ENCODE measurements around the gene NAT16. TPM values are rescaled to one million over a fixed set of nuclear protein-coding genes. Genes with fewer than 3 reads are reported as not detected.

Gene NAT16
- total RNA-seq, 2 donors from 2014 or later, result not detected

- peaks cover 27% of the 10 kb centered on the region for H3K27me3 ChIP-seq (replicated peaks; ENCODE audit: insufficient read depth)
- intact Hi-C loops (cut with DNase I), result no loop called here
Observed at GRCh38 chr7:101165075-101165957, 14.8 kb downstream of the NAT16 start, which contains the start of gene VGF. Gene VGF, minus strand, starts transcription at chr7:101165569. Its CDS starts 726 bp downstream, at chr7:101164843.

GRCh38 chr7:101164071-101164840, 15.8 kb downstream of the NAT16 start:
- Histone ChIP-seq H3K9me3 (no peaks in the 10 kb centered on the region), H3K36me3 (no peaks in the 10 kb centered on the region), H3K27ac (no peak overlapping the region), H3K4me1 (replicated peaks) (peaks cover 13% of the 10 kb centered on the region), H3K4me3 (peak overlapping the region; percentile 17 to 33), H3K27me3 (replicated peaks; ENCODE audit: insufficient read depth) (peaks cover 27% of the 10 kb centered on the region)
- WGBS, result 2% methylated on average over 69 of the region's 75 CpGs
- intact Hi-C loops (cut with DNase I), result no loop called here
- no peak for TF ChIP-seq POLR2A (IDR thresholded peaks at IDR 0.05)
- TF ChIP-seq, protein P1, sequence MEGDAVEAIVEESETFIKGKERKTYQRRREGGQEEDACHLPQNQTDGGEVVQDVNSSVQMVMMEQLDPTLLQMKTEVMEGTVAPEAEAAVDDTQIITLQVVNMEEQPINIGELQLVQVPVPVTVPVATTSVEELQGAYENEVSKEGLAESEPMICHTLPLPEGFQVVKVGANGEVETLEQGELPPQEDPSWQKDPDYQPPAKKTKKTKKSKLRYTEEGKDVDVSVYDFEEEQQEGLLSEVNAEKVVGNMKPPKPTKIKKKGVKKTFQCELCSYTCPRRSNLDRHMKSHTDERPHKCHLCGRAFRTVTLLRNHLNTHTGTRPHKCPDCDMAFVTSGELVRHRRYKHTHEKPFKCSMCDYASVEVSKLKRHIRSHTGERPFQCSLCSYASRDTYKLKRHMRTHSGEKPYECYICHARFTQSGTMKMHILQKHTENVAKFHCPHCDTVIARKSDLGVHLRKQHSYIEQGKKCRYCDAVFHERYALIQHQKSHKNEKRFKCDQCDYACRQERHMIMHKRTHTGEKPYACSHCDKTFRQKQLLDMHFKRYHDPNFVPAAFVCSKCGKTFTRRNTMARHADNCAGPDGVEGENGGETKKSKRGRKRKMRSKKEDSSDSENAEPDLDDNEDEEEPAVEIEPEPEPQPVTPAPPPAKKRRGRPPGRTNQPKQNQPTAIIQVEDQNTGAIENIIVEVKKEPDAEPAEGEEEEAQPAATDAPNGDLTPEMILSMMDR (IDR thresholded peaks at IDR 0.05), result no peak
- no peak for TF ChIP-seq POLR2AphosphoS5 (IDR thresholded peaks at IDR 0.05)
- no peak for DNase-seq (ENCODE audit: low spot score)

More at GRCh38 chr7:101165075-101165957, 14.8 kb downstream of the NAT16 start, which contains the start of gene VGF:
- H3K4me1 ChIP-seq (replicated peaks), result peaks cover 13% of the 10 kb centered on the region
- TF ChIP-seq POLR2A (IDR thresholded peaks at IDR 0.05), result peak; percentile 10
- peak; percentile 95 for TF ChIP-seq POLR2AphosphoS5 (IDR thresholded peaks at IDR 0.05)
- TF ChIP-seq, protein P1 (IDR thresholded peaks at IDR 0.05), result peak in 1 of 4 experiments; percentile 37
- no peaks in the 10 kb centered on the region for H3K9me3 ChIP-seq
- no peaks in the 10 kb centered on the region for H3K36me3 ChIP-seq
- no peak within 1 kb of the TSS for H3K27ac ChIP-seq
- H3K4me3 ChIP-seq, result no peak within 1 kb of the TSS
- peak; percentile 85 for DNase-seq (ENCODE audit: low spot score)
- WGBS, result 3% methylated on average over 66 of the region's 74 CpGs

DNA sequence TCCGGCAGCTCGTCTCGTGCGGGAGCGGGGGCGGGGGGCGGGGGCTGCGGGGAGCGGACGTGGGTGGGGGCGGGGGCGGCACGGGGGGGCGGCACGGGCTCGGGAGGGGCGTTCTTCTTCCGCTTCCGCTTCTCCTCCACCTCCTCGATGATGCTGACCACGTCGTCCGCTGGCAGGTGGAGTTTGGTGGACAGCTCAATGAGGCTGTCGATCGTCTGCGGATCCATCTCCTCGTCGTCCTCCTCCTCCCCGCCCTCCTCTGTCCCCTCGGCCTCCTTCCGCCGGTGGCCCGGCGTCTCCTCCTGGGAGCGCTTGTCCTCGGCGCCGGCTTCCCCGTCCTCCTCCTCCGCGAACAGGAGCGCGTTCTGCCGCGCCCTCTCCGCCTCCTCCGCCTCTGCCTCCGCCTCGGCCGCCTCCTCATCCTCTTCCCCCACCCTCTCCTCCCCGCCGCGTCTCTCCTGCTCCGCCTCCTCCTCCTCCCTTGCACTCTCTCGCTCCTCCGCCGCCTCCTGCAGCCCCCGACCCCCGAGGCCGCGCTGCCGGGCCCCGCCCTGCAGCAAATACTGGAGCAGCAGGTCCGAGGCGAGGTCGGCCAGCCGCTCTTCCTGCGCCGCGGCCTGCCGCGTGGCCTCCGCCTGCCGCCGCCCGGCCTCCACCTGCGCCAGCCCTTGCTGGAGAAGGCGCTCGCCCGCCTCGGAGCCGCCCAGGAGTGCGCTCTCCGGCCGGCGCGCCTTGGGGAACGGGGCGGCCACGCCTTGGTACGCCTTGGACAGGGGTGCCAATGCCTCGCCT, 16.6 kb downstream of the NAT16 start:
- Histone ChIP-seq H3K4me1 (replicated peaks) (peaks cover 13% of the 10 kb centered on the region), H3K4me3 (peak overlapping the region; percentile 17 to 33), H3K9me3 (no peaks in the 10 kb centered on the region), H3K27me3 (replicated peaks; ENCODE audit: insufficient read depth) (peaks cover 27% of the 10 kb centered on the region), H3K36me3 (no peaks in the 10 kb centered on the region), H3K27ac (no peak overlapping the region)
- TF ChIP-seq POLR2A (IDR thresholded peaks at IDR 0.05), result no peak
- TF ChIP-seq POLR2AphosphoS5 (IDR thresholded peaks at IDR 0.05), result no peak
- TF ChIP-seq, protein P1 (IDR thresholded peaks at IDR 0.05), result no peak
- no peak for DNase-seq (ENCODE audit: low spot score)
- under 1% methylated on average over 73 of the region's 92 CpGs for WGBS
- intact Hi-C loops (cut with DNase I), result no loop called here

- H3K4me1 ChIP-seq (replicated peaks), result peaks cover 13% of the 10 kb centered on the region
- H3K27ac ChIP-seq, result no peak overlapping the region
- no peaks in the 10 kb centered on the region for H3K36me3 ChIP-seq
- WGBS, result 3% methylated on average over 65 of the region's 74 CpGs
- H3K4me3 ChIP-seq, result peak overlapping the region; percentile 17 to 33
- H3K9me3 ChIP-seq, result no peaks in the 10 kb centered on the region
- peaks cover 20% of the 10 kb centered on the region for H3K27me3 ChIP-seq (replicated peaks; ENCODE audit: insufficient read depth)
- intact Hi-C loops (cut with DNase I), result no loop called here
- no peak for DNase-seq (ENCODE audit: low spot score)
- TF ChIP-seq POLR2A (IDR thresholded peaks at IDR 0.05), result no peak
- TF ChIP-seq, protein P1 (IDR thresholded peaks at IDR 0.05), result no peak
- no peak for TF ChIP-seq POLR2AphosphoS5 (IDR thresholded peaks at IDR 0.05)
Observed at GRCh38 chr7:101162551-101163278, 17.4 kb downstream of the NAT16 start.
